ENCODE measurements around the gene GAS7. TPM values are rescaled to one million over a fixed set of nuclear protein-coding genes. Genes with fewer than 3 reads are reported as not detected.
A peak's percentile ranks its signal among the peaks of the same experiment; 100 is the strongest.

GAS7 gene
- total and polyA plus RNA-seq, 2 of the 13 experiments (the other 11 are each of a cell fraction or from before 2014, with no cell fraction given): 1.0 to 5.2 TPM

DNA sequence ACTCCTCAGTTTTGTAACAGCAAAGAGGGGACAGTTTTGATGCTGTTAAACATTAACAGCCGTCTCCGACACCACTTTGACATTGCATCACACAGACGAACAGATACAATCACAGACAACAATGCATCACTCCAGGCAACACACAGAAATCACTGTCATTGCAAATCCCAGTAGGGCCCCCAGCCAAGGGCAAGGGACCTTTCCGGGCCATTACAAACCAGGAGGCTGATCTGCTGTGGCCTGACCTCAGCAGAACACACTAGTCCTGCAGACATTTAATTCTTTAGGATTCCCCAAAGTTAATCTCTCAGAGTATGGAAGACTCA lies 157.2 kb downstream of the GAS7 start (continued):
- TF ChIP-seq, protein P1, sequence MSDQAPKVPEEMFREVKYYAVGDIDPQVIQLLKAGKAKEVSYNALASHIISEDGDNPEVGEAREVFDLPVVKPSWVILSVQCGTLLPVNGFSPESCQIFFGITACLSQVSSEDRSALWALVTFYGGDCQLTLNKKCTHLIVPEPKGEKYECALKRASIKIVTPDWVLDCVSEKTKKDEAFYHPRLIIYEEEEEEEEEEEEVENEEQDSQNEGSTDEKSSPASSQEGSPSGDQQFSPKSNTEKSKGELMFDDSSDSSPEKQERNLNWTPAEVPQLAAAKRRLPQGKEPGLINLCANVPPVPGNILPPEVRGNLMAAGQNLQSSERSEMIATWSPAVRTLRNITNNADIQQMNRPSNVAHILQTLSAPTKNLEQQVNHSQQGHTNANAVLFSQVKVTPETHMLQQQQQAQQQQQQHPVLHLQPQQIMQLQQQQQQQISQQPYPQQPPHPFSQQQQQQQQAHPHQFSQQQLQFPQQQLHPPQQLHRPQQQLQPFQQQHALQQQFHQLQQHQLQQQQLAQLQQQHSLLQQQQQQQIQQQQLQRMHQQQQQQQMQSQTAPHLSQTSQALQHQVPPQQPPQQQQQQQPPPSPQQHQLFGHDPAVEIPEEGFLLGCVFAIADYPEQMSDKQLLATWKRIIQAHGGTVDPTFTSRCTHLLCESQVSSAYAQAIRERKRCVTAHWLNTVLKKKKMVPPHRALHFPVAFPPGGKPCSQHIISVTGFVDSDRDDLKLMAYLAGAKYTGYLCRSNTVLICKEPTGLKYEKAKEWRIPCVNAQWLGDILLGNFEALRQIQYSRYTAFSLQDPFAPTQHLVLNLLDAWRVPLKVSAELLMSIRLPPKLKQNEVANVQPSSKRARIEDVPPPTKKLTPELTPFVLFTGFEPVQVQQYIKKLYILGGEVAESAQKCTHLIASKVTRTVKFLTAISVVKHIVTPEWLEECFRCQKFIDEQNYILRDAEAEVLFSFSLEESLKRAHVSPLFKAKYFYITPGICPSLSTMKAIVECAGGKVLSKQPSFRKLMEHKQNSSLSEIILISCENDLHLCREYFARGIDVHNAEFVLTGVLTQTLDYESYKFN (CRISPR knock-in tag; conservative IDR thresholded peaks at IDR 0.05): 0 out of 2 replicates have a peak, but pooled peaks have one; percentile 23
- TF ChIP-seq, protein P2, sequence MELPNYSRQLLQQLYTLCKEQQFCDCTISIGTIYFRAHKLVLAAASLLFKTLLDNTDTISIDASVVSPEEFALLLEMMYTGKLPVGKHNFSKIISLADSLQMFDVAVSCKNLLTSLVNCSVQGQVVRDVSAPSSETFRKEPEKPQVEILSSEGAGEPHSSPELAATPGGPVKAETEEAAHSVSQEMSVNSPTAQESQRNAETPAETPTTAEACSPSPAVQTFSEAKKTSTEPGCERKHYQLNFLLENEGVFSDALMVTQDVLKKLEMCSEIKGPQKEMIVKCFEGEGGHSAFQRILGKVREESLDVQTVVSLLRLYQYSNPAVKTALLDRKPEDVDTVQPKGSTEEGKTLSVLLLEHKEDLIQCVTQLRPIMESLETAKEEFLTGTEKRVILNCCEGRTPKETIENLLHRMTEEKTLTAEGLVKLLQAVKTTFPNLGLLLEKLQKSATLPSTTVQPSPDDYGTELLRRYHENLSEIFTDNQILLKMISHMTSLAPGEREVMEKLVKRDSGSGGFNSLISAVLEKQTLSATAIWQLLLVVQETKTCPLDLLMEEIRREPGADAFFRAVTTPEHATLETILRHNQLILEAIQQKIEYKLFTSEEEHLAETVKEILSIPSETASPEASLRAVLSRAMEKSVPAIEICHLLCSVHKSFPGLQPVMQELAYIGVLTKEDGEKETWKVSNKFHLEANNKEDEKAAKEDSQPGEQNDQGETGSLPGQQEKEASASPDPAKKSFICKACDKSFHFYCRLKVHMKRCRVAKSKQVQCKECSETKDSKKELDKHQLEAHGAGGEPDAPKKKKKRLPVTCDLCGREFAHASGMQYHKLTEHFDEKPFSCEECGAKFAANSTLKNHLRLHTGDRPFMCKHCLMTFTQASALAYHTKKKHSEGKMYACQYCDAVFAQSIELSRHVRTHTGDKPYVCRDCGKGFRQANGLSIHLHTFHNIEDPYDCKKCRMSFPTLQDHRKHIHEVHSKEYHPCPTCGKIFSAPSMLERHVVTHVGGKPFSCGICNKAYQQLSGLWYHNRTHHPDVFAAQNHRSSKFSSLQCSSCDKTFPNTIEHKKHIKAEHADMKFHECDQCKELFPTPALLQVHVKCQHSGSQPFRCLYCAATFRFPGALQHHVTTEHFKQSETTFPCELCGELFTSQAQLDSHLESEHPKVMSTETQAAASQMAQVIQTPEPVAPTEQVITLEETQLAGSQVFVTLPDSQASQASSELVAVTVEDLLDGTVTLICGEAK (IDR thresholded peaks at IDR 0.05): no peak
- TF ChIP-seq, protein P2 (CRISPR knock-in tag; IDR thresholded peaks at IDR 0.05): no peak
- TF ChIP-seq HIVEP1 (CRISPR knock-in tag; IDR thresholded peaks at IDR 0.05): no peak
- TF ChIP-seq, protein P3, sequence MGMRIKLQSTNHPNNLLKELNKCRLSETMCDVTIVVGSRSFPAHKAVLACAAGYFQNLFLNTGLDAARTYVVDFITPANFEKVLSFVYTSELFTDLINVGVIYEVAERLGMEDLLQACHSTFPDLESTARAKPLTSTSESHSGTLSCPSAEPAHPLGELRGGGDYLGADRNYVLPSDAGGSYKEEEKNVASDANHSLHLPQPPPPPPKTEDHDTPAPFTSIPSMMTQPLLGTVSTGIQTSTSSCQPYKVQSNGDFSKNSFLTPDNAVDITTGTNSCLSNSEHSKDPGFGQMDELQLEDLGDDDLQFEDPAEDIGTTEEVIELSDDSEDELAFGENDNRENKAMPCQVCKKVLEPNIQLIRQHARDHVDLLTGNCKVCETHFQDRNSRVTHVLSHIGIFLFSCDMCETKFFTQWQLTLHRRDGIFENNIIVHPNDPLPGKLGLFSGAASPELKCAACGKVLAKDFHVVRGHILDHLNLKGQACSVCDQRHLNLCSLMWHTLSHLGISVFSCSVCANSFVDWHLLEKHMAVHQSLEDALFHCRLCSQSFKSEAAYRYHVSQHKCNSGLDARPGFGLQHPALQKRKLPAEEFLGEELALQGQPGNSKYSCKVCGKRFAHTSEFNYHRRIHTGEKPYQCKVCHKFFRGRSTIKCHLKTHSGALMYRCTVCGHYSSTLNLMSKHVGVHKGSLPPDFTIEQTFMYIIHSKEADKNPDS (CRISPR knock-in tag; IDR thresholded peaks at IDR 0.05): no peak
- TF ChIP-seq ZSCAN21 (CRISPR knock-in tag; IDR thresholded peaks at IDR 0.05; ENCODE audit: borderline replicate concordance): no peak
- TF ChIP-seq EED (CRISPR knock-in tag; IDR thresholded peaks at IDR 0.05): no peak
- TF ChIP-seq NPAS2 (CRISPR knock-in tag; IDR thresholded peaks at IDR 0.05; ENCODE audit: borderline replicate concordance): no peak
- TF ChIP-seq ZNF136 (CRISPR knock-in tag; IDR thresholded peaks at IDR 0.05; ENCODE audit: low read depth): no peak
- TF ChIP-seq, protein P4, sequence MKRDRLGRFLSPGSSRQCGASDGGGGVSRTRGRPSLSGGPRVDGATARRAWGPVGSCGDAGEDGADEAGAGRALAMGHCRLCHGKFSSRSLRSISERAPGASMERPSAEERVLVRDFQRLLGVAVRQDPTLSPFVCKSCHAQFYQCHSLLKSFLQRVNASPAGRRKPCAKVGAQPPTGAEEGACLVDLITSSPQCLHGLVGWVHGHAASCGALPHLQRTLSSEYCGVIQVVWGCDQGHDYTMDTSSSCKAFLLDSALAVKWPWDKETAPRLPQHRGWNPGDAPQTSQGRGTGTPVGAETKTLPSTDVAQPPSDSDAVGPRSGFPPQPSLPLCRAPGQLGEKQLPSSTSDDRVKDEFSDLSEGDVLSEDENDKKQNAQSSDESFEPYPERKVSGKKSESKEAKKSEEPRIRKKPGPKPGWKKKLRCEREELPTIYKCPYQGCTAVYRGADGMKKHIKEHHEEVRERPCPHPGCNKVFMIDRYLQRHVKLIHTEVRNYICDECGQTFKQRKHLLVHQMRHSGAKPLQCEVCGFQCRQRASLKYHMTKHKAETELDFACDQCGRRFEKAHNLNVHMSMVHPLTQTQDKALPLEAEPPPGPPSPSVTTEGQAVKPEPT (CRISPR knock-in tag; IDR thresholded peaks at IDR 0.05; ENCODE audit: low read depth): no peak
- TF ChIP-seq HOXA5 (CRISPR knock-in tag; IDR thresholded peaks at IDR 0.05): no peak
- no peak for TF ChIP-seq ZNF782 (CRISPR knock-in tag; IDR thresholded peaks at IDR 0.05; ENCODE audit: borderline replicate concordance)
- TF ChIP-seq ZNF776 (CRISPR knock-in tag; IDR thresholded peaks at IDR 0.05): no peak
